CD14-positive monocyte (primary cell): ENCODE data around the gene GAS6. TPM values are rescaled to one million over a fixed set of nuclear protein-coding genes. Genes with fewer than 3 reads are reported as not detected.

Source experiments
- DNase-seq, 3 donors: peaks; one replicate each; pipeline ENCODE4 v3.0.0-alpha.2; 2011 to 2022
- H2AFZ ChIP-seq: 2 replicates; pipeline ENCODE4 v1.6.0; 2012; ENCODE audit warnings: mild to moderate bottlenecking, low read depth, low read length, inconsistent platforms; ENCODE audit not compliant: insufficient read depth, poor library complexity, severe bottlenecking
- H3K27ac ChIP-seq, 2 donors: 1 replicate in 1 of 2; 2 replicates in 1 of 2; pipeline ENCODE4 v1.5.1; 2012 to 2013; ENCODE audit warnings: low read length in 2 of 2, control low read depth in 1 of 2, inconsistent platforms in 1 of 2, low read depth in 1 of 2, mild to moderate bottlenecking in 1 of 2
- H3K27me3 ChIP-seq, 2 donors: one replicate each; pipeline versions ENCODE4 v1.6.0 to v1.6.1; 2011 to 2013; ENCODE audit warnings: low read length in 2 of 2; ENCODE audit not compliant: control insufficient read depth in 2 of 2, insufficient read depth in 2 of 2
- H3K36me3 ChIP-seq, 2 donors: replicated peaks in 1 of 2; 1 replicate in 1 of 2; 2 replicates in 1 of 2; pipeline versions ENCODE4 v1.5.1 to v1.6.1; 2012 to 2013; ENCODE audit warnings: low read length in 2 of 2, control low read depth in 1 of 2, inconsistent platforms in 1 of 2, mild to moderate bottlenecking in 1 of 2; ENCODE audit not compliant: insufficient read depth in 2 of 2, control insufficient read depth in 1 of 2
- H3K4me1 ChIP-seq, 2 donors: 1 replicate in 1 of 2; 2 replicates in 1 of 2; pipeline versions ENCODE4 v1.5.1 to v1.6.1; 2012 to 2013; ENCODE audit warnings: low read length in 2 of 2, control low read depth in 1 of 2, inconsistent platforms in 1 of 2, mild to moderate bottlenecking in 1 of 2, moderate library complexity in 1 of 2; ENCODE audit not compliant: insufficient read depth in 2 of 2, control insufficient read depth in 1 of 2
- H3K4me2 ChIP-seq: replicated peaks from 2 replicates; pipeline ENCODE3; 2012; ENCODE audit warnings: low read length, moderate library complexity, mild to moderate bottlenecking; ENCODE audit not compliant: poor library complexity, severe bottlenecking; ENCODE audit errors: extremely low read depth
- H3K4me3 ChIP-seq, 3 experiments: fragments of 200-600 bp in 1 of 3; sonication (generic) in 1 of 3; replicated peaks in 1 of 3; 1 replicate in 2 of 3; 2 replicates in 1 of 3; pipeline ENCODE4 v1.5.1; 2011 to 2013; ENCODE audit warnings: low read length in 3 of 3, mild to moderate bottlenecking in 3 of 3, control low read depth in 2 of 3, low read depth in 2 of 3, inconsistent platforms in 1 of 3, moderate library complexity in 1 of 3
- H3K79me2 ChIP-seq: 2 replicates; pipeline ENCODE4 v1.6.0; 2012; ENCODE audit warnings: mild to moderate bottlenecking, control low read depth, inconsistent platforms, low read length, moderate library complexity; ENCODE audit not compliant: insufficient read depth
- H3K9ac ChIP-seq: 2 replicates; pipeline ENCODE4 v1.6.0; 2017; ENCODE audit warnings: low read length, mild to moderate bottlenecking; ENCODE audit not compliant: insufficient read depth, poor library complexity, severe bottlenecking
- H3K9me3 ChIP-seq, 2 donors: replicated peaks in 1 of 2; 1 replicate in 1 of 2; 2 replicates in 1 of 2; pipeline versions ENCODE4 v1.5.1 to v1.6.1; 2012 to 2013; ENCODE audit warnings: low read length in 2 of 2, control low read depth in 1 of 2; ENCODE audit not compliant: control insufficient read depth in 1 of 2, insufficient read depth in 1 of 2
- H4K20me1 ChIP-seq: 2 replicates; pipeline ENCODE4 v1.6.0; 2012; ENCODE audit warnings: mild to moderate bottlenecking, low read length, control low read depth, moderate library complexity; ENCODE audit not compliant: insufficient read depth
- H3K27ac Mint-ChIP-seq, 7 donors: one replicate each; pipeline ENCODE4 v1.8.0; 2020; ENCODE audit warnings: mild to moderate bottlenecking in 7 of 7, mixed read lengths in 7 of 7, moderate library complexity in 6 of 7, inconsistent platforms in 2 of 7
- H3K27me3 Mint-ChIP-seq, 3 donors: one replicate each; pipeline ENCODE4 v1.8.0; 2021 to 2022; ENCODE audit warnings: low read depth in 3 of 3, mild to moderate bottlenecking in 3 of 3, mixed read lengths in 3 of 3, moderate library complexity in 3 of 3, inconsistent platforms in 1 of 3
- H3K36me3 Mint-ChIP-seq, 2 donors: one replicate each; pipeline ENCODE4 v1.8.0; 2020; ENCODE audit warnings: mixed read lengths in 2 of 2, inconsistent platforms in 1 of 2, mild to moderate bottlenecking in 1 of 2
- H3K4me1 Mint-ChIP-seq: one replicate; pipeline ENCODE4 v1.8.0; 2020; ENCODE audit warnings: mild to moderate bottlenecking, mixed read lengths
- H3K4me3 Mint-ChIP-seq, 2 donors: one replicate each; pipeline ENCODE4 v1.8.0; 2020; ENCODE audit warnings: mild to moderate bottlenecking in 2 of 2, mixed read lengths in 2 of 2, moderate library complexity in 1 of 2
- H3K9me3 Mint-ChIP-seq, 7 donors: one replicate each; pipeline ENCODE4 v1.8.0; 2020 to 2022; ENCODE audit warnings: mixed read lengths in 7 of 7, mild to moderate bottlenecking in 6 of 7, moderate library complexity in 6 of 7, inconsistent platforms in 2 of 7
- WGBS: methylation state at CpG from one replicate; pipeline ENCODE4 v1.1.5; 2013; ENCODE audit warnings: missing lambda C conversion rate; ENCODE audit not compliant: insufficient coverage; 5-methylcytosine and 5-hydroxymethylcytosine counted together
- intact Hi-C, 2 donors: fragments of 100-400 bp; cut with micrococcal nuclease; formaldehyde crosslinking; loops; one replicate each; pipeline versions ENCODE4 v1.15.0 to v1.15.1; 2023
- polyA plus RNA-seq, 3 donors: library from polyadenylated mRNA; depleted of rRNA in 1 of 3; unstranded in 2 of 3; stranded (reverse) in 1 of 3; fragments of 300-500 nt in 2 of 3; fragments of >200 nt in 1 of 3; fragmentation: Illumina TruSeq in 2 of 3; gene quantifications; 1 replicate in 2 of 3; 2 replicates in 1 of 3; pipeline ENCODE4 v1.2.3, GENCODE V29; 2012 to 2021
- TF ChIP-seq, protein P1 (sequence below): fragments of 200-600 bp; IDR thresholded peaks from one replicate; pipeline ENCODE4 v1.8.0; 2022; ENCODE audit warnings: antibody characterized with exemption, mild to moderate bottlenecking

Gene GAS6
- polyA plus RNA-seq, 3 donors: 1.8 to 7.5 (median 1.9) TPM

DNA sequence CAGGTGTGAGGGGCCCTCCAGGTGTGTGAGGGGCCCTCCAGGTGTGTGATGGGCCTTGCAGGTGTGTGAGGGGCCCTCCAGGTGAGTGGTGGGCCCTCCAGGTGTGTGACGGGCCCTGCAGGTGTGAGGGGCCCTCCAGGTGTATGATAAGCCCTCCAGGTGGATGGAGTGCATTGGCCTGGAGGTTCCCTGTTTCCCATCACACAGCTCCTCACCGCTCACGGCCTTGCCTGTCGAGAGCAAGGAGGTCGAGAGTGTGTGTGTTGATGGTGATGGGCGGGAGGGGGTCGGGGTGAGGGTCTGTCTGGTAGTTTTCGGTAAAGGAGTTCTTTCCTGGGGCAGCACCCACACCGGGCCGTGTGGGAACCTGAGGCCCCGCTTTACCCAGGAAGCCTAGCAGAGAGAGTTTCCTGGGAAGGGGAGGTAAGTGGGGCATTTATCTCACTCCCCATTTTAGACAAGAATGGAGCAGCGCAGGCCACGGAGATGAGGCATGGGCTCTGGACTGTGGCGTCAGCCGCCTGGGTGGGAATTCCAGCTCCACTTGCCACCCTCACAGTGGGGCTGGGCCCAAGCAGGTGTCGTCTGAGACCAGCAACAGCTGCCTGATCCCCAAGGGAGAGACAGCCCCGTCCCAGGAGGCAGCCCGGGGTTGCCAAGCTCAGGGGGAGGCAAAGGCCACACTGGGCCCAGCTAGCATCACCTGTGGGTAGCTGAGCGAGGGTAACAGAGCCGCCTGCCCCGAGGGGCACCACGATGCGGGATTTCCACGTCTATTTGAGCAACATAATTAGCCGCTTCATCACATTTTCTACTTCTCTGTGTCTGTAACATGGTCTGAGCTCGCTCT is 10.9 kb upstream of the GAS6 start:
- Histone ChIP-seq H3K9me3 (peaks cover 0 to 26% of the 10 kb centered on the region in 2 donors), H3K4me3 (no peak overlapping the region), H2AFZ (no peak overlapping the region), H3K4me2 (no peak overlapping the region), H3K9ac (no peak overlapping the region), H3K27me3 (peaks cover 0 to 10% of the 10 kb centered on the region in 2 donors), H3K27ac (no peak overlapping the region), H3K79me2 (no peaks in the 10 kb centered on the region), H3K36me3 (no peaks in the 10 kb centered on the region), H3K4me1 (no peaks in the 10 kb centered on the region), H4K20me1 (no peaks in the 10 kb centered on the region)
- DNase-seq: no peak
- WGBS: 92% methylated on average over 18 of the region's 26 CpGs
- no peaks in the 10 kb centered on the region for H3K36me3 Mint-ChIP-seq
- H3K4me1 Mint-ChIP-seq: no peaks in the 10 kb centered on the region
- peaks cover 3 to 33% (median 20%) of the 10 kb centered on the region in 3 donors for H3K27me3 Mint-ChIP-seq
- no peak overlapping the region for H3K27ac Mint-ChIP-seq
- intact Hi-C loops: no loop called here
- H3K9me3 Mint-ChIP-seq: peaks cover 0 to 18% (median 7%) of the 10 kb centered on the region in 7 donors
- TF ChIP-seq, protein P1, sequence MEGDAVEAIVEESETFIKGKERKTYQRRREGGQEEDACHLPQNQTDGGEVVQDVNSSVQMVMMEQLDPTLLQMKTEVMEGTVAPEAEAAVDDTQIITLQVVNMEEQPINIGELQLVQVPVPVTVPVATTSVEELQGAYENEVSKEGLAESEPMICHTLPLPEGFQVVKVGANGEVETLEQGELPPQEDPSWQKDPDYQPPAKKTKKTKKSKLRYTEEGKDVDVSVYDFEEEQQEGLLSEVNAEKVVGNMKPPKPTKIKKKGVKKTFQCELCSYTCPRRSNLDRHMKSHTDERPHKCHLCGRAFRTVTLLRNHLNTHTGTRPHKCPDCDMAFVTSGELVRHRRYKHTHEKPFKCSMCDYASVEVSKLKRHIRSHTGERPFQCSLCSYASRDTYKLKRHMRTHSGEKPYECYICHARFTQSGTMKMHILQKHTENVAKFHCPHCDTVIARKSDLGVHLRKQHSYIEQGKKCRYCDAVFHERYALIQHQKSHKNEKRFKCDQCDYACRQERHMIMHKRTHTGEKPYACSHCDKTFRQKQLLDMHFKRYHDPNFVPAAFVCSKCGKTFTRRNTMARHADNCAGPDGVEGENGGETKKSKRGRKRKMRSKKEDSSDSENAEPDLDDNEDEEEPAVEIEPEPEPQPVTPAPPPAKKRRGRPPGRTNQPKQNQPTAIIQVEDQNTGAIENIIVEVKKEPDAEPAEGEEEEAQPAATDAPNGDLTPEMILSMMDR: no peak
- H3K4me3 Mint-ChIP-seq: no peak overlapping the region

- 90% methylated on average over 10 of the region's 10 CpGs for whole genome bisulfite sequencing
- H3K36me3 Mint-ChIP-seq: no peaks in the 10 kb centered on the region
- H3K27me3 Mint-ChIP-seq: peaks cover 3 to 35% (median 21%) of the 10 kb centered on the region in 3 donors
- Histone ChIP-seq H2AFZ (no peak overlapping the region), H3K9me3 (peaks cover 0 to 26% of the 10 kb centered on the region in 2 donors), H3K9ac (no peak overlapping the region), H3K27me3 (peaks cover 0 to 11% of the 10 kb centered on the region in 2 donors), H4K20me1 (no peaks in the 10 kb centered on the region), H3K4me1 (no peaks in the 10 kb centered on the region), H3K79me2 (no peaks in the 10 kb centered on the region), H3K4me2 (no peak overlapping the region), H3K36me3 (no peaks in the 10 kb centered on the region), H3K4me3 (no peak overlapping the region), H3K27ac (no peak overlapping the region)
- H3K4me1 Mint-ChIP-seq: no peaks in the 10 kb centered on the region
- H3K9me3 Mint-ChIP-seq: peaks cover 0 to 18% (median 7%) of the 10 kb centered on the region in 7 donors
- no peak overlapping the region for H3K27ac Mint-ChIP-seq
- intact Hi-C loops: no loop called here
- TF ChIP-seq, protein P1: no peak
- no peak overlapping the region for H3K4me3 Mint-ChIP-seq
- no peak for DNase-seq
Observed at GRCh38 chr13:113874177-113874576, 10.3 kb upstream of the GAS6 start.
